ENCODE measurements around the gene EVX2. TPM values are rescaled to one million over a fixed set of nuclear protein-coding genes. Genes with fewer than 3 reads are reported as not detected.

Gene EVX2
- total RNA-seq, 1 donor from 2014 or later, result not detected

GRCh38 chr2:176088048-176088936 is 4.5 kb upstream of the EVX2 start:
- peaks cover 2% of the 10 kb centered on the region for H3K36me3 Mint-ChIP-seq (ENCODE audit: low read depth, unreplicated experiment)
- H3K27ac Mint-ChIP-seq (ENCODE audit: unreplicated experiment), result no peak overlapping the region
- Histone ChIP-seq H3K27ac (ENCODE audit: low read depth, low read length) (no peak overlapping the region), H3K4me2 (ENCODE audit: low read length) (peak overlapping the region; percentile 76), H3K36me3 (ENCODE audit: insufficient read depth, low read length) (no peaks in the 10 kb centered on the region), H3K9me3 (ENCODE audit: insufficient read depth, low read depth, low read length) (peaks cover 3% of the 10 kb centered on the region), H3K79me2 (ENCODE audit: insufficient read depth, low read length) (no peaks in the 10 kb centered on the region), H3K4me1 (ENCODE audit: insufficient read depth, low read length) (no peaks in the 10 kb centered on the region), H4K20me1 (ENCODE audit: insufficient read depth, low read length) (peaks cover 12% of the 10 kb centered on the region), H2AFZ (ENCODE audit: low read depth, low read length) (peak overlapping the region; percentile 75), H3K4me3 (ENCODE audit: insufficient read depth, low read depth, low read length) (peak overlapping the region; percentile 21), H3K9ac (ENCODE audit: low read length) (no peak overlapping the region), H3K27me3 (ENCODE audit: insufficient read depth, low read length) (peaks cover 94% of the 10 kb centered on the region)
- DNase-seq (ENCODE audit: low read depth) (no peak), FAIRE-seq (no peak)
- no peaks in the 10 kb centered on the region for H3K4me1 Mint-ChIP-seq (ENCODE audit: low read depth, unreplicated experiment)
- H3K4me3 Mint-ChIP-seq (ENCODE audit: unreplicated experiment), result peak overlapping the region; percentile 85
- TF ChIP-seq CTCF (IDR thresholded peaks at IDR 0.05; ENCODE audit: insufficient read depth, low read depth, low read length) (peak; percentile 44), EZH2 (IDR thresholded peaks at IDR 0.05; ENCODE audit: insufficient read depth, low read length) (peak; percentile 86)
- H3K9me3 Mint-ChIP-seq (ENCODE audit: unreplicated experiment), result peaks cover 39% of the 10 kb centered on the region
- H3K27me3 Mint-ChIP-seq (ENCODE audit: low read depth, unreplicated experiment), result peaks cover 90% of the 10 kb centered on the region

DNA sequence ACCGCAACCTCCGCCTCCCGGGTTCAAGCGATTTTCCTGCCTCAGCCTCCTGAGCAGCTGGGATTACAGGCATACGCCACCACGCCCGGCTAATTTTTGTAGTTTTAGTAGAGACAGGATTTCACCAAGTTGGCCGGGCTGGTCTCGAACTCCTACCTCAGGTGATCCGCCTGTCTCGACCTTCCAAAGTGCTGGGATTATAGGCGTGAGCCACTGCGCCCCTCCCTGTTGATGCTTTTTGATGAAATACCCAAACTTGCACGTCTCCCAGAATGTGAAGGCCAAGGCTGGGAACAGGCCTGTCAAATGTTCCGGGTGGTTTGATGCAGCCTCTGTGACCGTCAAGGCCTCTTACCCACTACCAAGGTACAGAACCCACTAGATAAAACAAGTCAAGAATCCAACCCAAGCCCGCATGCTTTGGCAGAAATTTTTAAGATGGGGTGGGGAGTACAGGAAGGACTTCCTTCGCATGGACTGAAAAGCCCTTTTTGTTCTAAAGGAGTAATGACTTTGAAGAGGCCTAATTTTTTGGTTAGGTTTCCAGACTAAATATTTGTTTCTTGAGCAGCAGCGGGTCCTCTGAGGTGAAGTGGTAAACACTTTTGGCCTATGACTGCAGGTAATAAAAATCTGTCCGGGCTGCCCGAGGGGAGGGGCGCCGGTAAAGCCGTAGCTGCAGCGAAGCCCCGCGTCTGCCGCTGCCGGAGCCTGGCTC is 3.7 kb upstream of the EVX2 start:
- no peak for FAIRE-seq
- no peaks in the 10 kb centered on the region for H3K79me2 ChIP-seq (ENCODE audit: insufficient read depth, low read length)
- H3K4me3 ChIP-seq (ENCODE audit: insufficient read depth, low read depth, low read length), result peak overlapping the region; percentile 21
- no peak overlapping the region for H3K4me3 Mint-ChIP-seq (ENCODE audit: unreplicated experiment)
- H3K27ac Mint-ChIP-seq (ENCODE audit: unreplicated experiment), result no peak overlapping the region
- H3K27ac ChIP-seq (ENCODE audit: low read depth, low read length), result no peak overlapping the region
- no peak overlapping the region for H3K9ac ChIP-seq (ENCODE audit: low read length)
- H2AFZ ChIP-seq (ENCODE audit: low read depth, low read length), result no peak overlapping the region
- no peaks in the 10 kb centered on the region for H3K4me1 Mint-ChIP-seq (ENCODE audit: low read depth, unreplicated experiment)
- no peak for TF ChIP-seq CTCF (IDR thresholded peaks at IDR 0.05; ENCODE audit: insufficient read depth, low read depth, low read length)
- no peak for TF ChIP-seq EZH2 (IDR thresholded peaks at IDR 0.05; ENCODE audit: insufficient read depth, low read length)
- peaks cover 96% of the 10 kb centered on the region for H3K27me3 ChIP-seq (ENCODE audit: insufficient read depth, low read length)
- no peak for DNase-seq (ENCODE audit: low read depth)
- peaks cover 39% of the 10 kb centered on the region for H3K9me3 Mint-ChIP-seq (ENCODE audit: unreplicated experiment)
- H3K27me3 Mint-ChIP-seq (ENCODE audit: low read depth, unreplicated experiment), result peaks cover 94% of the 10 kb centered on the region
- H3K9me3 ChIP-seq (ENCODE audit: insufficient read depth, low read depth, low read length), result peaks cover 3% of the 10 kb centered on the region
- peak overlapping the region; percentile 76 for H3K4me2 ChIP-seq (ENCODE audit: low read length)
- peaks cover 17% of the 10 kb centered on the region for H4K20me1 ChIP-seq (ENCODE audit: insufficient read depth, low read length)
- H3K4me1 ChIP-seq (ENCODE audit: insufficient read depth, low read length), result no peaks in the 10 kb centered on the region
- peaks cover 2% of the 10 kb centered on the region for H3K36me3 Mint-ChIP-seq (ENCODE audit: low read depth, unreplicated experiment)
- H3K36me3 ChIP-seq (ENCODE audit: insufficient read depth, low read length), result no peaks in the 10 kb centered on the region
